Mesenchymal stem cell (in vitro differentiated cells and primary cell): Measurements from ENCODE around the gene ILRUN.
A peak's percentile ranks its signal among the peaks of the same experiment; 100 is the strongest.
"Not testable (repeated sequence)": the region's sequence is repeated elsewhere in the genome, so short reads cannot be mapped to it uniquely, and the experiment has no call there.

Experiments
- DNase-seq: peaks from one replicate; pipeline ENCODE4 v3.0.0-alpha.2; 2013
- H2AFZ ChIP-seq: one replicate; pipeline ENCODE4 v1.6.1; 2013; ENCODE audit warnings: low read depth, mild to moderate bottlenecking, control low read depth, inconsistent platforms, low read length, moderate library complexity
- H2AK5ac ChIP-seq: 2 replicates; pipeline ENCODE4 v1.6.1; 2013; ENCODE audit warnings: low read length, moderate library complexity, mild to moderate bottlenecking, inconsistent platforms; ENCODE audit not compliant: severe bottlenecking
- H2BK120ac ChIP-seq: one replicate; pipeline ENCODE4 v1.6.1; 2013; ENCODE audit warnings: low read depth, mild to moderate bottlenecking, inconsistent platforms, low read length, moderate library complexity
- H2BK12ac ChIP-seq, 2 experiments: one replicate each; pipeline ENCODE4 v1.6.1; 2013; ENCODE audit warnings: inconsistent platforms in 2 of 2, low read length in 2 of 2, mild to moderate bottlenecking in 2 of 2, moderate library complexity in 2 of 2, control low read depth in 1 of 2
- H2BK15ac ChIP-seq: one replicate; pipeline ENCODE4 v1.6.1; 2013; ENCODE audit warnings: mild to moderate bottlenecking, low read depth, inconsistent platforms; ENCODE audit not compliant: poor library complexity, severe bottlenecking
- H2BK5ac ChIP-seq: 2 replicates; pipeline ENCODE4 v1.6.1; 2013; ENCODE audit warnings: low read depth, mild to moderate bottlenecking, low read length, control low read depth, inconsistent platforms; ENCODE audit not compliant: poor library complexity, severe bottlenecking
- H3K14ac ChIP-seq, 2 experiments: one replicate each; pipeline ENCODE4 v1.6.1; 2013; ENCODE audit warnings: inconsistent platforms in 2 of 2, low read length in 2 of 2, control low read depth in 1 of 2, mild to moderate bottlenecking in 1 of 2, moderate library complexity in 1 of 2
- H3K18ac ChIP-seq, 2 experiments: one replicate each; pipeline ENCODE4 v1.6.1; 2013; ENCODE audit warnings: inconsistent platforms in 2 of 2, low read length in 2 of 2, control low read depth in 1 of 2, low read depth in 1 of 2, mild to moderate bottlenecking in 1 of 2
- H3K23ac ChIP-seq, 2 experiments: one replicate each; pipeline ENCODE4 v1.6.1; 2013; ENCODE audit warnings: inconsistent platforms in 2 of 2, low read length in 2 of 2, mild to moderate bottlenecking in 2 of 2, moderate library complexity in 2 of 2, control low read depth in 1 of 2
- H3K27ac ChIP-seq: 2 replicates; pipeline ENCODE4 v1.5.1; 2013; ENCODE audit warnings: mild to moderate bottlenecking, moderate library complexity, low read length, control low read depth, inconsistent platforms; ENCODE audit not compliant: poor library complexity, severe bottlenecking
- H3K27me3 ChIP-seq, 2 experiments: 2 replicates each; pipeline versions ENCODE4 v1.6.1 to v1.7.0; 2013; ENCODE audit warnings: low read length in 2 of 2, mild to moderate bottlenecking in 2 of 2, moderate library complexity in 2 of 2, control low read depth in 1 of 2, inconsistent platforms in 1 of 2; ENCODE audit not compliant: control insufficient read depth in 1 of 2, insufficient read depth in 1 of 2
- H3K36me3 ChIP-seq, 2 experiments: 2 replicates each; pipeline versions ENCODE4 v1.6.1 to v1.7.0; 2013; ENCODE audit warnings: low read length in 2 of 2, control low read depth in 1 of 2, inconsistent platforms in 1 of 2, low read depth in 1 of 2, mild to moderate bottlenecking in 1 of 2; ENCODE audit not compliant: insufficient read depth in 2 of 2, control insufficient read depth in 1 of 2
- H3K4ac ChIP-seq, 2 experiments: one replicate each; pipeline ENCODE4 v1.6.1; 2013; ENCODE audit warnings: inconsistent platforms in 2 of 2, low read length in 2 of 2, mild to moderate bottlenecking in 2 of 2, moderate library complexity in 2 of 2, control low read depth in 1 of 2, low read depth in 1 of 2
- H3K4me1 ChIP-seq: 2 replicates; pipeline ENCODE4 v1.6.1; 2013; ENCODE audit warnings: low read depth, low read length, control low read depth; ENCODE audit not compliant: control insufficient read depth, insufficient read depth
- H3K4me2 ChIP-seq: 2 replicates; pipeline ENCODE4 v1.6.1; 2013; ENCODE audit warnings: low read length, mild to moderate bottlenecking, inconsistent platforms; ENCODE audit not compliant: poor library complexity, severe bottlenecking
- H3K4me3 ChIP-seq, 2 experiments: 2 replicates each; pipeline versions ENCODE4 v1.5.1 to v1.7.0; 2013; ENCODE audit warnings: low read length in 2 of 2, mild to moderate bottlenecking in 2 of 2, control low read depth in 1 of 2, low read depth in 1 of 2; ENCODE audit not compliant: insufficient read depth in 1 of 2
- H3K79me1 ChIP-seq: replicated peaks from 2 replicates; pipeline ENCODE4 v1.6.1; 2013; ENCODE audit warnings: mild to moderate bottlenecking, control low read depth, low read length, inconsistent platforms; ENCODE audit not compliant: poor library complexity, severe bottlenecking
- H3K9ac ChIP-seq: 2 replicates; pipeline ENCODE4 v1.7.0; 2013; ENCODE audit warnings: mild to moderate bottlenecking, low read length, moderate library complexity
- H3K9me3 ChIP-seq: 2 replicates; pipeline ENCODE4 v1.7.0; 2013; ENCODE audit warnings: mild to moderate bottlenecking, low read length; ENCODE audit not compliant: control insufficient read depth
- H4K8ac ChIP-seq: one replicate; pipeline ENCODE4 v1.6.1; 2013; ENCODE audit warnings: inconsistent platforms, mild to moderate bottlenecking, low read length, moderate library complexity
- H4K91ac ChIP-seq: one replicate; pipeline ENCODE4 v1.6.1; 2013; ENCODE audit warnings: mild to moderate bottlenecking, low read length, inconsistent platforms
- WGBS: methylation state at CpG from one replicate; pipeline ENCODE4 v1.1.7; 2013; ENCODE audit warnings: mixed read lengths; 5-methylcytosine and 5-hydroxymethylcytosine counted together

Gene ILRUN

DNA sequence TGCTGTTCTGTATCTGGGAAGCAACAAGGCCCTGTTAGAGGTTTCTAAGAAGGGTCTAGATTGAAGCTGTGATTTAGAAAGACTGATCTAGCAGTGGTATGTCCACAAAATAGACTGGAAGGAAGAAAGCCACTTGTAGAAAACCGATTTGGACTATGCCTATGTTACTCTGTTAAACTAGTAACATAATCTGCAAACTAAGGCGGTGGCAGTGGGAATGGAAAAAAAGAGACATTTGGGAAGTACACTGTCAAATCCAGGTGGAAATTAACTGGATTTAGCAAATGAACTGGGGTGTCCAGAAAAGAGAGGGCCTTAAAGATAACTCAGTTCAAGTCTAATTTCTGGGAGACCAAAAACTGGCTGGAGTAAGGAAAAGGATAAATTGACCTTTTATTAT lies 11.6 kb downstream of the ILRUN start:
- Histone ChIP-seq H3K9ac (no peak overlapping the region), H4K8ac (no peak overlapping the region), H3K27me3 (no peaks in the 10 kb centered on the region), H2AK5ac (no peak overlapping the region), H2AFZ (no peak overlapping the region), H3K4me2 (no peak overlapping the region), H3K4ac (no peak overlapping the region), H3K79me1 (peaks cover 9% of the 10 kb centered on the region), H2BK15ac (no peak overlapping the region), H3K9me3 (no peaks in the 10 kb centered on the region), H3K27ac (no peak overlapping the region), H3K36me3 (peaks cover 3 to 7% of the 10 kb centered on the region in 2 experiments), H2BK12ac (no peak overlapping the region), H3K4me1 (peaks cover 1% of the 10 kb centered on the region), H2BK5ac (no peak overlapping the region), H4K91ac (no peak overlapping the region), H3K18ac (no peak overlapping the region), H3K4me3 (no peak overlapping the region), H3K14ac (no peak overlapping the region), H3K23ac (no peak overlapping the region), H2BK120ac (no peak overlapping the region)
- WGBS, result 100% methylated on average over 1 of the region's 2 CpGs
- DNase-seq, result no peak

DNA sequence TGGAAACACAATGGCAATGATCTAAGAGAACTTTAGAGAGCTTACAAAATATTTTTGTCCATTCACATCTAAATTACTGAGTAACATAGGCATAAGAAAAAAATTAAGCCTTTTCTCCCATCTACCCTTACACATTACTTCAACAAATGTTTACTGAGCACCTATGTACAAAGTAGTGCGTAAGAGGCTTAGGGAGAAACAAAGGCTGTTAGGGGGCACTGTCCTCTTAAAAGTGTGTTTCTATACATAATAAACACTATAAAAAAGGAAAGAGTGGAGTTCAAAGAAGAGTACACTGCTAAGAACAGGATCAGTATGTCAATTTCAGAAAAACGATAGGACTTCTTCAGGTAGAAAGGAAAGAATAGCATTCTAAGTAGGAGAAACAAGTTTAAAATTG lies 12.2 kb downstream of the ILRUN start:
- Histone ChIP-seq H4K8ac (no peak overlapping the region), H3K4me3 (no peak overlapping the region), H3K27ac (no peak overlapping the region), H3K27me3 (no peaks in the 10 kb centered on the region), H3K14ac (no peak overlapping the region), H3K4ac (no peak overlapping the region), H2AK5ac (no peak overlapping the region), H3K79me1 (peaks cover 9% of the 10 kb centered on the region), H3K9ac (no peak overlapping the region), H3K36me3 (peaks cover 3 to 7% of the 10 kb centered on the region in 2 experiments), H4K91ac (no peak overlapping the region), H3K4me1 (peaks cover 1% of the 10 kb centered on the region), H2AFZ (no peak overlapping the region), H2BK15ac (no peak overlapping the region), H3K18ac (no peak overlapping the region), H2BK120ac (no peak overlapping the region), H3K9me3 (no peaks in the 10 kb centered on the region), H2BK5ac (no peak overlapping the region), H2BK12ac (no peak overlapping the region), H3K23ac (no peak overlapping the region), H3K4me2 (no peak overlapping the region)
- DNase-seq, result no peak
- 88% methylated on average over 1 of the region's 2 CpGs for WGBS

DNA sequence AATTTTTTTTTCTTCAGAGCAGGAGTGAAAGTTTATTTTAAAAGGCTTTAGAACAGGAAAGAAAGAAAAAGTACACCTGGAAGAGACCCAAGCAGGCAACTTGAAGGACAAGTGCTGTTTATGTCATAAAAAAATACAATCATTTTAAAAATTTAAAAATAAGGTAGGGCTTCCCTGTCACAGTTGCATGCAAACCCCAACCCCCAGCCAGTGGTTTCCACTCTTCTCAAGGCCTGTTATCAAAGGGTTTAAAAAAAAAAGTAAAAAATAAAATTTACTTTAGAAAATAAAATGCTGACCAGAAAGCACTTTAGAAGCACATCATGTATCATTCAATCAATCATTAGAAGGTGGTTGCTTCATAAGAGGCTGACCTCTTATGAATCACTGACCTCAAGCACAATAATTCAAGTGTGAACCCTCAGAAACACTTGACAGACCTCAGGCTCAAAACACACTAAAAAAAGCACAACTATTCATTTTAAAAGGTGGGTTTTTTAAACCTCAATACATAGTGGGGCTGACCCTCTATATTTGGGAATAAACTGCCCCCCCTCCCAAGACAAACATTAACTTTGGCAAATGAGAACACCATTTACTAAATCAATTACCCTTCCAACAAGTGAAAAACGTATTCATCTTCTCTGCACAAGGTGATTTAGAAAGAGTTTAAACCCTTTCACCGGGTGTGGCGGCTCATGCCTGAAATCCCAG lies 15.6 kb downstream of the ILRUN start:
- Histone ChIP-seq H2BK12ac (no peak overlapping the region), H3K27ac (peak overlapping the region; percentile 66), H2BK15ac (no peak overlapping the region), H2BK5ac (peak overlapping the region; percentile 66), H4K91ac (no peak overlapping the region), H3K4me2 (no peak overlapping the region), H2AFZ (no peak overlapping the region), H3K27me3 (no peaks in the 10 kb centered on the region), H3K23ac (no peak overlapping the region), H3K9me3 (no peaks in the 10 kb centered on the region), H3K36me3 (no peaks in the 10 kb centered on the region), H3K14ac (no peak overlapping the region), H3K18ac (no peak overlapping the region), H3K4me1 (peaks cover 1% of the 10 kb centered on the region), H3K79me1 (peaks cover 10% of the 10 kb centered on the region), H3K4me3 (no peak overlapping the region), H3K4ac (no peak overlapping the region), H2BK120ac (no peak overlapping the region), H4K8ac (no peak overlapping the region), H3K9ac (peak overlapping the region; percentile 24), H2AK5ac (no peak overlapping the region)
- DNase-seq, result peak; percentile 63
- 74% methylated on average over 3 of the region's 3 CpGs for WGBS

DNA sequence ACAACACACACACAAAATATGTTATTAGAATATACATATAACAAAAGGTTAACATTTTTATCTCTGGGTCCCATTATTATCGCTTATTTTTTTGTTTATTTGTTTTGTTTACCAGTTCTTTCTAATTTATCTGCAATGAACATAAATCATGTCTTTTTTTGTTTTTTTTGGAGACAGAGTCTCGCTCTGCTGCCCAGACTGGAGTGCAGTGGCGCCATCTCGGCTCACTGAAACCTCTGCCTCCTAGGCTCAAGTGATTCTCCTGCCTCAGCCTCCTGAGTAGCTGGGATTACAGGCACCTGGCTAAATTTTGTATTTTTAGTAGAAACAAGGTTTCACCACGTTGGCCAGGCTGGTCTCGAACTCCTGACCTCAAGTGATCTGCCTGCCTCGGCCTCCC lies 16.3 kb downstream of the ILRUN start:
- Histone ChIP-seq H3K9ac (peak overlapping the region; percentile 24), H3K79me1 (peaks cover 13% of the 10 kb centered on the region)
- not testable (repeated sequence) for H3K36me3 ChIP-seq, H3K4ac ChIP-seq, H2BK120ac ChIP-seq, H3K23ac ChIP-seq, H3K9me3 ChIP-seq, H3K27me3 ChIP-seq, H2BK5ac ChIP-seq, H3K27ac ChIP-seq, H2AFZ ChIP-seq, H4K91ac ChIP-seq, H3K4me1 ChIP-seq, H2AK5ac ChIP-seq, H3K18ac ChIP-seq, H3K14ac ChIP-seq, H2BK12ac ChIP-seq, DNase-seq, H3K4me3 ChIP-seq, H4K8ac ChIP-seq, H2BK15ac ChIP-seq, H3K4me2 ChIP-seq
- WGBS, result 88% methylated on average over 3 of the region's 7 CpGs
